HEK293T (cell line): ENCODE results near the gene ACHE.

Experiments
- CTCF ChIA-PET: fragments of 350-600 bp; formaldehyde crosslinking; extraction: SDS; loops from one replicate; lab custom pipeline; 2021; ENCODE audit warnings: antibody characterized with exemption, inconsistent platforms; lab: Yijun Ruan, JAX
- POLR2A ChIA-PET: fragments of 350-600 bp; formaldehyde crosslinking; extraction: SDS; loops from one replicate; lab custom pipeline; 2020; ENCODE audit warnings: antibody characterized with exemption, inconsistent platforms; lab: Yijun Ruan, JAX
- DNase-seq: peaks from one replicate; pipeline ENCODE4 v3.0.0; 2012; ENCODE audit warnings: mixed read lengths; ENCODE audit errors: extremely low spot score
- ARNT ChIP-seq: fragments of 450-650 bp; IDR thresholded peaks from 2 replicates; pipeline ENCODE4 v1.6.1; 2017; ENCODE audit warnings: mild to moderate bottlenecking
- BHLHE40 ChIP-seq: fragments of 450-650 bp; IDR thresholded peaks from 2 replicates; pipeline ENCODE4 v1.6.1; 2016; ENCODE audit warnings: mild to moderate bottlenecking, moderate library complexity, borderline replicate concordance
- CTBP1 ChIP-seq: fragments of 450-650 bp; IDR thresholded peaks from 2 replicates; pipeline ENCODE4 v1.6.1; 2016; ENCODE audit warnings: borderline replicate concordance
- ELF4 ChIP-seq: fragments of 450-650 bp; IDR thresholded peaks from 2 replicates; pipeline ENCODE4 v1.6.1; 2017; ENCODE audit warnings: antibody characterized with exemption
- FOXA1 ChIP-seq: fragments of 450-650 bp; IDR thresholded peaks from 2 replicates; pipeline ENCODE4 v1.6.1; 2016; ENCODE audit warnings: mild to moderate bottlenecking
- FOXK2 ChIP-seq: fragments of 450-650 bp; IDR thresholded peaks from 2 replicates; pipeline ENCODE4 v1.6.1; 2016; ENCODE audit warnings: mild to moderate bottlenecking
- FOXM1 ChIP-seq: fragments of 450-650 bp; IDR thresholded peaks from 2 replicates; pipeline ENCODE4 v1.6.1; 2017; ENCODE audit warnings: mild to moderate bottlenecking, borderline replicate concordance
- HDGF ChIP-seq: fragments of 450-650 bp; IDR thresholded peaks from 2 replicates; pipeline ENCODE4 v1.6.1; 2017; ENCODE audit warnings: antibody characterized with exemption, borderline replicate concordance
- L3MBTL2 ChIP-seq: fragments of 450-650 bp; conservative IDR thresholded peaks from 2 replicates; pipeline ENCODE4 v1.6.1; 2016; ENCODE audit warnings: mild to moderate bottlenecking
- LEF1 ChIP-seq: fragments of 450-650 bp; IDR thresholded peaks from 2 replicates; pipeline ENCODE4 v1.6.1; 2017; ENCODE audit warnings: mild to moderate bottlenecking, borderline replicate concordance
- NFRKB ChIP-seq: fragments of 450-650 bp; IDR thresholded peaks from 2 replicates; pipeline ENCODE4 v1.6.1; 2016; ENCODE audit warnings: mild to moderate bottlenecking, moderate library complexity
- SP1 ChIP-seq: fragments of 450-650 bp; IDR thresholded peaks from 2 replicates; pipeline ENCODE4 v1.6.1; 2017
- SUZ12 ChIP-seq: fragments of 450-650 bp; IDR thresholded peaks from 2 replicates; pipeline ENCODE4 v1.6.1; 2016; ENCODE audit warnings: mild to moderate bottlenecking
- TARDBP ChIP-seq: fragments of 450-650 bp; IDR thresholded peaks from 2 replicates; pipeline ENCODE4 v1.6.1; 2016
- ZNF384 ChIP-seq: fragments of 450-650 bp; IDR thresholded peaks from 2 replicates; pipeline ENCODE4 v1.6.1; 2016
- TF ChIP-seq, protein P1 (sequence below): fragments of 450-650 bp; IDR thresholded peaks from 2 replicates; pipeline ENCODE4 v1.6.1; 2016

ACHE gene

DNA sequence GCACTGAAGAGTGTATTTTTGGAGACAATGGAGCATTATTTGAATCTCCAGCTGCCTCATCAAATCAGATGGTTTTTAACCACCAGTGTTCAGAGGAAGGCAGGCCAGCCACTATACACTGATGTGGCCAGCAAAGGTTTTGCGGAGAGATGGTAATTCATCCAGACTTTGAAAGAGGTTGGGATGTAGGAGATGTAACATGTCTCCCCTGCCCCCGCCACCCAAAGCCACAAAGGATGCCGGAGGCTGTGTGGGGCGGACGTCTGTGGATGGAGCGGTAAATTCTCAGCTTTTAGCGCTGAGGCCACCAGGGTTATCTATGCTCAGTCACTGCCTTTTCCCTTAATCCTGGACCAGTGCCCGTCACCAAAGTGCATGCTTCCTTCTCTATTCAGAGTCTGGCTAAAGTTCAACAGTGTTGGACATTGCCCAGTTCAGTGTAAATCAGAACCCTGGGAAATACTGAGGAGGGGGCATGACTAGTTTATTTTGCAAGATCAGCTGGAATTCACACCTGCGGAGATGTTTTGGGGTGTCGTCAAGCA is 32.2 kb downstream of the ACHE start:
- ChIA-PET POLR2A (interaction anchor here (1.9 kb wide), 1 partner anchor 26 kb away, joined by 5 read pairs; the partner anchor contains the start of gene UFSP1), CTCF (no interaction called here)
- no peak for DNase-seq
- TF ChIP-seq, protein P1, sequence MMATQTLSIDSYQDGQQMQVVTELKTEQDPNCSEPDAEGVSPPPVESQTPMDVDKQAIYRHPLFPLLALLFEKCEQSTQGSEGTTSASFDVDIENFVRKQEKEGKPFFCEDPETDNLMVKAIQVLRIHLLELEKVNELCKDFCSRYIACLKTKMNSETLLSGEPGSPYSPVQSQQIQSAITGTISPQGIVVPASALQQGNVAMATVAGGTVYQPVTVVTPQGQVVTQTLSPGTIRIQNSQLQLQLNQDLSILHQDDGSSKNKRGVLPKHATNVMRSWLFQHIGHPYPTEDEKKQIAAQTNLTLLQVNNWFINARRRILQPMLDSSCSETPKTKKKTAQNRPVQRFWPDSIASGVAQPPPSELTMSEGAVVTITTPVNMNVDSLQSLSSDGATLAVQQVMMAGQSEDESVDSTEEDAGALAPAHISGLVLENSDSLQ = no peak
- TF ChIP-seq BHLHE40 (no peak), FOXA1 (no peak), ELF4 (no peak), ZNF384 (no peak), SUZ12 (no peak), LEF1 (no peak), L3MBTL2 (no peak), FOXK2 (no peak), HDGF (no peak), TARDBP (no peak), CTBP1 (no peak), SP1 (no peak), ARNT (no peak), FOXM1 (no peak)

DNA sequence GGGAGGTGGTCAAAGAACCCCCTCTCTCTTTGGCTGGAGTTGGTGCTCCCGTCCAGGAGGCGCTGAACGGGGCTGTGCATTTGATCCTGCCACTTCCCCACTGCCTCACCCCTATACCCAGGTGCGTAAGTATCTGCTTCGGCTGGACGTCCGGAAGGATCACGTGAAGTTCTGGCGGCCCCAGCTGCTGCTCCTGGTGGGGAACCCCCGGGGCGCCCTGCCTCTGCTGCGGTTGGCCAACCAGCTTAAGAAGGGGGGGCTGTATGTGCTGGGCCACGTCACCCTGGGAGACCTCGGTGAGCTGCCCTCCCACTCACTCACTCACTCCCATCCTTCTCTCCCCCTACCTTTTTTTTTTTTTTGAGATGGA is 34.1 kb downstream of the ACHE start:
- ChIA-PET CTCF (no interaction called here), POLR2A (interaction anchor here (1.2 to 1.9 kb wide), 2 partner anchors 13 to 28 kb away, joined by 4 to 5 read pairs; partner anchors contain the start of genes SRRT and UFSP1)
- TF ChIP-seq HDGF (no peak), ARNT (no peak), NFRKB (no peak), TARDBP (no peak), L3MBTL2 (no peak), FOXK2 (no peak), CTBP1 (no peak), FOXA1 (no peak), ELF4 (no peak), SP1 (no peak), ZNF384 (no peak), SUZ12 (no peak), LEF1 (no peak)
- TF ChIP-seq, protein P1 = no peak
- no peak for DNase-seq

DNA sequence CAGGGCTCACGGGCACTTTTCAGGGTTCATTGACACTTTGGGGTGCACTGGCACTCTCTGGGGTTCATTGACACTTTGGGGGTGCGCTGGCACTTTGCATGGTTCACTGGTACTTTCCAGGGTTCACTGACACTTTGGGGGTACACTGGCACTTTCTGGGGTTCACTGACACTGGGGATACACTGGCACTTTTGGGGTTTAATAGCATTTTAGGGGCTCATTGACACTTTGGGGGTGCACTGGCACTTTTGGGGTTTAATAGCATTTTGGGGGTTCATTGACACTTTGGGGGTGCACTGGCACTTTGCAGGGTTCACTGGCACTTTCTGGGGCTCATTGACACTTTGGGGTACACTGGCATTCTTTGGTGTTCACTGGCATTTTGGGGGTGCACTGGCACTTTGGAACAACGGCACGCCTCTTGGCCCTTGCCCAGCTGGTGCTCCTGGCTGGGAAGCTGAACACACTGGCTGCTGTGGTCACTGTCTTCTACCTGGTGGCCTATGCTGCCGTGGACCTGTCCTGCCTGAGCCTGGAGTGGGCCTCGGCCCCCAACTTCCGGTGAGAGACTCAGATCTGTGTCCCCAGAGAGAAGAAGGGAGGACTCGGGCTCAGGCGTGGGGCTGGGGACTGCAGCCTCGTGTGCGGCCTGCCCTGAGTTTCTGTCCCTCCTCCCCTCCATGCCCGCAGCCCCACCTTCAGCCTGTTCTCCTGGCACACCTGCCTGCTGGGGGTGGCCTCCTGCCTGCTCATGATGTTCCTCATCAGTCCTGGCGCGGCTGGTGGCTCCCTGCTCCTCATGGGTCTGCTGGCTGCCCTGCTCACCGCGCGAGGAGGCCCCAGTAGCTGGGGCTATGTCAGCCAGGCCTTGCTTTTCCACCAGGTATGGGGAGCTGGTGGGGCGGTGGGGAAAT is 34.7 kb downstream of the ACHE start:
- POLR2A ChIA-PET = interaction anchor here (0.8 kb wide), 1 partner anchor 14 kb away, joined by 3 read pairs; the partner anchor contains the start of gene SRRT
- no peak for TF ChIP-seq ARNT
- CTCF ChIA-PET = no interaction called here
- no peak for DNase-seq

DNA sequence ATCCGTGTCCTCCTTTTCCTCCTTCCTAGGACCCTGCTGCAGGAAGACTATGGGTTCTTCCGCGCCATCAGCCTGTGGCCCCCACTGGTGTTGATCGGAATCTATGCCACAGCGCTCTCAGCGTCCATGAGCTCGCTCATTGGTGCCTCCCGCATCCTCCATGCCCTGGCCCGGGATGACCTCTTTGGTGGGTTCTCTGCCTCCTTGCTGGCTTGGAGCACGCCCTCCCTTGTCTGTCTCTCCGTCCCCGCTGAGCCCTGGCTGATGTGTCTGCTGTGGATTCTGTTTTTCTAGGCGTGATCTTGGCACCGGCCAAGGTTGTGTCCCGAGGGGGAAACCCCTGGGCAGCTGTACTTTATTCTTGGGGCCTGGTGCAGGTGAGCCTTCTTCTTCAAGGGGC is 35.8 kb downstream of the ACHE start:
- no peak for DNase-seq
- CTCF ChIA-PET = no interaction called here
- no peak for TF ChIP-seq L3MBTL2
- TF ChIP-seq LEF1 = no peak
- TF ChIP-seq ZNF384 = no peak
- TF ChIP-seq CTBP1 = no peak
- TF ChIP-seq FOXA1 = no peak
- TF ChIP-seq HDGF = no peak
- TF ChIP-seq SP1 = no peak
- TF ChIP-seq, protein P1 = no peak
- POLR2A ChIA-PET = interaction anchor here (0.8 kb wide), 1 partner anchor 15 kb away, joined by 3 read pairs; the partner anchor contains the start of gene SRRT

DNA sequence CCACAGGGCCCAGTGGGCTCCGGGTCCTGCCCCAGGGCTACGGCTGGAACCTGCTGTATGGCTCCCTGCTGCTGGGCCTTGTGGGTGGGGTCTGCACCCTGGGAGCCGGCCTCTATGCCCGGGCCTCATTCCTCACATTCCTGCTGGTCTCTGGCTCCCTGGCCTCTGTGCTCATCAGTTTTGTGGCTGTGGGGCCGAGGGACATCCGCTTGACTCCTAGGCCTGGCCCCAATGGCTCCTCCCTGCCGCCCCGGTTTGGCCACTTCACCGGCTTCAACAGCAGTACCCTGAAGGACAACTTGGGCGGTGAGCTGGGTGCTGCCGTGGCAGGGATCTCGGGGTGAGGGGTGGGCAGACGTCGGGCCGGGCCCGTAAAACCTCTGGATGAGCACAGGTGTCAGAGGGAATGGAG is 38.8 kb downstream of the ACHE start:
- POLR2A ChIA-PET = no interaction called here

More for the DNA sequence above, 38.8 kb downstream of the ACHE start:
- CTCF ChIA-PET = no interaction called here
- TF ChIP-seq, protein P1 = no peak
- no peak for TF ChIP-seq BHLHE40
- no peak for TF ChIP-seq SUZ12
- TF ChIP-seq SP1 = no peak
- TF ChIP-seq TARDBP = no peak
- no peak for TF ChIP-seq FOXM1
- no peak for TF ChIP-seq HDGF
- no peak for TF ChIP-seq ELF4
- no peak for TF ChIP-seq FOXK2
- no peak for TF ChIP-seq ZNF384
- no peak for TF ChIP-seq FOXA1
- no peak for TF ChIP-seq ARNT
- TF ChIP-seq CTBP1 = no peak
- TF ChIP-seq L3MBTL2 = no peak
- no peak for TF ChIP-seq LEF1
- no peak for TF ChIP-seq NFRKB
- DNase-seq = no peak
